Tracheal epithelial cell (primary cell): ENCODE results near the gene POLK. TPM values are rescaled to one million over a fixed set of nuclear protein-coding genes. Genes with fewer than 3 reads are reported as not detected.

ENCODE experiments used
- total RNA-seq: library from RNA; depleted of rRNA; stranded (reverse); fragments of >200 nt; gene quantifications from 2 replicates; pipeline ENCODE4 v1.2.1, GENCODE V29; 2014

Gene POLK
- total RNA-seq = 21.0 and 28.3 TPM in 2 replicates

DNA sequence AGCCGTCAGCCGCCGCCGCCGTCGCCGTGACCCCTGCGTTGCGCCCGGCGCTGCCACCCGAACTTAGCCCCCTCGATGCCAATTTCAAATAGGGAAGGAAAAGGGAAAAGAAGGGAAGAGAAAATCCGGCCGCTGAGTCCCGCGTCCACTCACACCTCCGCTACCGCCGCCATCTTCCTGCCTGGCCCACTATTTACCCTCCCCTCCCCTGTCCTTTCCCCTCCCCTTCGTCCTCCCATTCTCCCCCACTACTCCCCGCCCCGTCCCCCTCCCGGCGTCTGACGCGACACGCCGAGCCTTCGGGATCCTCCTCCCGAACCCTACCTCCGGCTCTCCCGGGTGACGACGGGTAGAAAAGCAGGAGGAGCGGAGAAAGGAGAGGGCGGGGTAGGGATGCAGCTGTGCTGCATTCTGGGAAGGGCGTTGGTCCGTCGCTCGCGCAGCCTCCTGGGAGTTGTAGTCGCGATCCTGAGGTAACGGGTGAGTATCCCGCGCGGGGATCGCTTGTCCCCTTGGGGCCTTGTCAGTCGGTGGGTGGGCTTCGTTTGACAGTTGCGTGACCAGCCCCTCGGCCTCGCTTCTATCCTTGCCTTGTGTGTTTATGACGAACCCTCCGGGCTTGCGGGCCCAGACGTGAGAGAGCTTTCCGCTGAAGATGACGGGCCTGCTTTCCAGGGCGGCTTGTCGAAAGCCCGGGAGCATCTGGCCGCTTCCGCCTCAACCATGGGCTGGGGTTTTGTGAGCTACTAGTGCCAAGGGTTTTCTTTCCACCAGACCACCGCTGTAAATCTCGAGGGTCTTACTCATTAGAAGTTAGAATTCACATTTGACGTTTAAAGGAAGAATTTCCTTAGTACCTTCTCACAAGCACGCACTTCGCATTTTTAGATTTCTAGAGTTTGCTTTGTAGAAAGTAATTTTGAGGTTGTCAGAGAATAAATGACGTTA is at the start of gene POLK, which contains the start of gene CERT1:
POLK (plus strand) TSS at position 457 of the 948 bp plus-strand sequence.
CERT1 (minus strand) TSS at position 195 of the 948 bp plus-strand sequence. CDS start 422 bp downstream, outside the sequence.

DNA sequence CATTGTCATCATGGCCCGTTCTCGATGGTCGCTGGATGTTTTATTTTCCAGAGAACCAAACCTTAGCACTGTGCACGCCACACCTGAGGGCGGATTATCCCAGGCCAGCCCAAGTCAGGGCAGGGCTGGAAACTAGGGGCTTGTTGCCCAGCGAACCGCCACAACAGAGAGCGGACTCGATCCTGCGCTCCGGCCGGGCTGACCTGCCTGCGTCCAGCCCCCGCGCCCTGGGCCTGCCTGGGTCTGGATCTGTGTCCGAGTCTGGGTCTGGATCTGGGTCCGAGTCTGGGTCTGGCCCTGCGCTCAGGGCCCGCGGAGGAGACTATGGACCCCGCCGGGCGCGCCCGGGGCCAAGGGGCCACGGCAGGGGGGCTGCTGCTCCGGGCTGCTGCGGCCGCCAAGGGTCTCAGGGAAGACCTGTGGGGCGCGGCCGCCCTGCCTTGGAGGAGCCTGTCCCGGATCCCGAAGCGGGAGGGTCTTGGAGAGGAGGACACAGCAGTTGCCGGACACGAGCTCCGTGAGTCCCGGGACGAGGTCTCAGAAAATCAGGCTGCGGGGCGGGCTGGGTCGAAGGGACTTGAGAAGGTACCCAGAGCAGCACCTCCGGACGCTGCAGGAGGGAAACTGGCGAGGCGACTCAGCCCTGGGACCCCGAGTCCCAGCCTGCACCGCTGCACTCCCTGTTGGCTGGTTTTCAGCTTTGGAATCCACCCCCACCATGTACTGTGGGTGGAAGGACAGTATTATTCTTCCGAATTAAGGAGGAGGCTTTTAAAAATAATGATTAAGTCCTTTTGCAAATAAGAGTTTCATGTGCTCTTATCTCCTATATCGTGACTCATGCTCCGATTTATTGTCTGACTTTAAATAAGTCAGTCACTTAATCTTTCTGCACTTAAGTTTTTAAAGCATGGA is 99.9 kb downstream of the POLK start, which contains the start of gene ANKDD1B:
ANKDD1B (plus strand) TSS at position 143 of the 915 bp plus-strand sequence; CDS start at position 325, 182 bp downstream.

Other genes starting within 250 kb of the POLK start
- 120 and 121 TPM in 2 replicates for gene HMGCR, start 174.7 kb upstream of the POLK start, total RNA-seq
- 20.2 and 22.0 TPM in 2 replicates for gene CERT1, start 262 bp upstream of the POLK start, total RNA-seq
- 0.72 and 1.5 TPM in 2 replicates for gene ANKDD1B, start 99.6 kb downstream of the POLK start, total RNA-seq
- gene POC5, start 205.5 kb downstream of the POLK start, total RNA-seq = 9.6 and 17.5 TPM in 2 replicates